Keratinocyte (primary cell): ENCODE measurements around the gene NFATC2. TPM values are rescaled to one million over a fixed set of nuclear protein-coding genes. Genes with fewer than 3 reads are reported as not detected.

Source experiments
- DNase-seq: peaks from one replicate; pipeline ENCODE4 v3.0.0-alpha.2; 2011; ENCODE audit warnings: low read depth, missing footprints, low spot score
- FAIRE-seq: peaks from 2 replicates; lab custom pipeline; 2011; peaks lifted over from hg19 to GRCh38; lab: Jason Lieb, UNC
- H2AFZ ChIP-seq: 2 replicates; pipeline ENCODE4 v1.6.0; 2012; ENCODE audit warnings: low read length, control low read depth, inconsistent platforms; ENCODE audit not compliant: control insufficient read depth
- H3K27ac ChIP-seq: 2 replicates; pipeline ENCODE4 v1.5.1; 2011; ENCODE audit warnings: low read length; ENCODE audit not compliant: control insufficient read depth, insufficient read depth
- H3K27me3 ChIP-seq: 3 replicates; pipeline ENCODE4 v1.6.0; 2011; ENCODE audit warnings: low read length; ENCODE audit not compliant: control insufficient read depth, insufficient read depth; ENCODE audit errors: extremely low read depth
- H3K36me3 ChIP-seq, 2 experiments: 2 replicates in 1 of 2; 3 replicates in 1 of 2; pipeline ENCODE4 v1.5.1; 2011; ENCODE audit warnings: low read length in 2 of 2, mild to moderate bottlenecking in 1 of 2; ENCODE audit not compliant: control insufficient read depth in 2 of 2, insufficient read depth in 2 of 2; ENCODE audit errors: extremely low read depth in 1 of 2
- H3K4me1 ChIP-seq: 3 replicates; pipeline ENCODE4 v1.5.1; 2011; ENCODE audit warnings: low read length; ENCODE audit not compliant: control insufficient read depth, insufficient read depth; ENCODE audit errors: extremely low read depth
- H3K4me2 ChIP-seq: 3 replicates; pipeline ENCODE4 v1.6.0; 2011; ENCODE audit warnings: low read depth, low read length; ENCODE audit not compliant: control insufficient read depth, insufficient read depth; ENCODE audit errors: extremely low read depth
- H3K4me3 ChIP-seq, 3 experiments: fragments of 200-600 bp in 1 of 3; sonication (generic) in 1 of 3; 2 replicates in 2 of 3; 3 replicates in 1 of 3; pipeline ENCODE4 v1.5.1; 2011 to 2016; ENCODE audit warnings: low read length in 3 of 3, mild to moderate bottlenecking in 3 of 3, control low read depth in 2 of 3, inconsistent platforms in 1 of 3, low read depth in 1 of 3, mixed read lengths in 1 of 3, mixed run types in 1 of 3, moderate library complexity in 1 of 3; ENCODE audit not compliant: control insufficient read depth in 2 of 3, insufficient read depth in 2 of 3; ENCODE audit errors: extremely low read depth in 1 of 3
- H3K79me2 ChIP-seq: 2 replicates; pipeline ENCODE4 v1.6.0; 2012; ENCODE audit warnings: low read length; ENCODE audit not compliant: control insufficient read depth, insufficient read depth
- H3K9ac ChIP-seq: 3 replicates; pipeline ENCODE4 v1.6.0; 2011; ENCODE audit warnings: low read length; ENCODE audit not compliant: control insufficient read depth, insufficient read depth; ENCODE audit errors: extremely low read depth
- H3K9me1 ChIP-seq: 3 replicates; pipeline ENCODE4 v1.6.0; 2011; ENCODE audit warnings: low read length; ENCODE audit not compliant: control insufficient read depth, insufficient read depth; ENCODE audit errors: extremely low read depth
- H3K9me3 ChIP-seq: 2 replicates; pipeline ENCODE4 v1.5.1; 2012; ENCODE audit warnings: low read depth, low read length; ENCODE audit not compliant: control insufficient read depth
- H4K20me1 ChIP-seq: 3 replicates; pipeline ENCODE4 v1.6.0; 2011; ENCODE audit warnings: low read length; ENCODE audit not compliant: control insufficient read depth, insufficient read depth; ENCODE audit errors: extremely low read depth
- EZH2 ChIP-seq: IDR thresholded peaks from one replicate; pipeline ENCODE4 v1.6.1; 2012; ENCODE audit warnings: inconsistent platforms, mild to moderate bottlenecking, low read length, moderate library complexity
- dilution Hi-C: fragments of 300-500 bp; cut with MboI; formaldehyde crosslinking; loops from one replicate; pipeline ENCODE4 v1.7.0; 2020; ENCODE audit warnings: low sequenced_read_pairs; ENCODE audit not compliant: extremely low pct_ligation_motif_present
- polyA plus RNA-seq, 5 experiments: library from polyadenylated mRNA; depleted of rRNA in 3 of 5; stranded (reverse) in 3 of 5; stranded (forward) in 1 of 5; unstranded in 1 of 5; fragments of >200 nt; gene quantifications; 1 replicate in 1 of 5; 2 replicates in 3 of 5; 3 replicates in 1 of 5; pipeline versions ENCODE4 v1.2.1 to v1.2.3, GENCODE V29; 2011 to 2012; ENCODE audit warnings: missing spikeins in 2 of 5, low read depth in 1 of 5, low replicate concordance in 1 of 5
- TF ChIP-seq, protein P1 (sequence below), 3 experiments: IDR thresholded peaks in 1 of 3; conservative IDR thresholded peaks in 1 of 3; optimal IDR thresholded peaks in 1 of 3; 2 replicates in 2 of 3; 3 replicates in 1 of 3; pipeline versions ENCODE3 to v1.5.1; 2011; ENCODE audit warnings: low read length in 3 of 3, mild to moderate bottlenecking in 3 of 3, moderate library complexity in 2 of 3, control low read depth in 1 of 3, inconsistent platforms in 1 of 3; ENCODE audit not compliant: insufficient read depth in 2 of 3; ENCODE audit errors: extremely low read depth in 1 of 3

Gene NFATC2
- polyA plus RNA-seq, 1 donor (not counting 4 experiments of a cell fraction or from before 2014, with no cell fraction given), result 0.05 TPM

DNA sequence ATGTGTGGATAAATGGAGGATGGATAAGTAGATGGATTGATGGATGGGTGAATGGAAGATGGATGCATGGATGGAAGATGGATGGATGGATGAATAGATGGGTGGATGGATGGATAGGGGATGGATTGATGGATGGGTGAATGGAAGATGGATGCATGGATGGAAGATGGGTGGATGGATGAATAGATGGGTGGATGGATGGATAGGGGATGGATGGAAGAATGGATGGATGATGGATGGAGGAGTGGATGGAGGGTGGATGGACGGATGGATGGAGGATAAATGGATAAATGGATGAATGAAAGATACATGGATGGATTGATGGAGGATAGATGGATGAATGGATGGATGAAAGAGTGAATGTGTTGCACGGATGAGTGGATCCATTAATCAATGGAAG, 3.0 kb upstream of the NFATC2 start:
- peaks cover 8% of the 10 kb centered on the region for H3K4me1 ChIP-seq
- no peak for FAIRE-seq
- no peaks in the 10 kb centered on the region for H3K9me1 ChIP-seq
- no peaks in the 10 kb centered on the region for H3K36me3 ChIP-seq
- H2AFZ ChIP-seq, result no peak overlapping the region
- H3K4me3 ChIP-seq, result no peak overlapping the region
- no peaks in the 10 kb centered on the region for H3K9me3 ChIP-seq
- DNase-seq, result no peak
- H3K27ac ChIP-seq, result no peak overlapping the region
- no peak overlapping the region for H3K4me2 ChIP-seq
- H3K9ac ChIP-seq, result no peak overlapping the region
- H3K27me3 ChIP-seq, result peaks cover 57% of the 10 kb centered on the region
- H4K20me1 ChIP-seq, result no peaks in the 10 kb centered on the region
- no peaks in the 10 kb centered on the region for H3K79me2 ChIP-seq
- dilution Hi-C loops, result no loop called here
- TF ChIP-seq, protein P1, sequence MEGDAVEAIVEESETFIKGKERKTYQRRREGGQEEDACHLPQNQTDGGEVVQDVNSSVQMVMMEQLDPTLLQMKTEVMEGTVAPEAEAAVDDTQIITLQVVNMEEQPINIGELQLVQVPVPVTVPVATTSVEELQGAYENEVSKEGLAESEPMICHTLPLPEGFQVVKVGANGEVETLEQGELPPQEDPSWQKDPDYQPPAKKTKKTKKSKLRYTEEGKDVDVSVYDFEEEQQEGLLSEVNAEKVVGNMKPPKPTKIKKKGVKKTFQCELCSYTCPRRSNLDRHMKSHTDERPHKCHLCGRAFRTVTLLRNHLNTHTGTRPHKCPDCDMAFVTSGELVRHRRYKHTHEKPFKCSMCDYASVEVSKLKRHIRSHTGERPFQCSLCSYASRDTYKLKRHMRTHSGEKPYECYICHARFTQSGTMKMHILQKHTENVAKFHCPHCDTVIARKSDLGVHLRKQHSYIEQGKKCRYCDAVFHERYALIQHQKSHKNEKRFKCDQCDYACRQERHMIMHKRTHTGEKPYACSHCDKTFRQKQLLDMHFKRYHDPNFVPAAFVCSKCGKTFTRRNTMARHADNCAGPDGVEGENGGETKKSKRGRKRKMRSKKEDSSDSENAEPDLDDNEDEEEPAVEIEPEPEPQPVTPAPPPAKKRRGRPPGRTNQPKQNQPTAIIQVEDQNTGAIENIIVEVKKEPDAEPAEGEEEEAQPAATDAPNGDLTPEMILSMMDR (optimal IDR thresholded peaks at IDR 0.05 in 1 of 3, IDR thresholded peaks at IDR 0.05 in 1 of 3, conservative IDR thresholded peaks at IDR 0.05 in 1 of 3; ENCODE audit: extremely low read depth in 1 of 3, insufficient read depth in 2 of 3, low read length in 3 of 3), result no peak
- TF ChIP-seq EZH2, result no peak

DNA sequence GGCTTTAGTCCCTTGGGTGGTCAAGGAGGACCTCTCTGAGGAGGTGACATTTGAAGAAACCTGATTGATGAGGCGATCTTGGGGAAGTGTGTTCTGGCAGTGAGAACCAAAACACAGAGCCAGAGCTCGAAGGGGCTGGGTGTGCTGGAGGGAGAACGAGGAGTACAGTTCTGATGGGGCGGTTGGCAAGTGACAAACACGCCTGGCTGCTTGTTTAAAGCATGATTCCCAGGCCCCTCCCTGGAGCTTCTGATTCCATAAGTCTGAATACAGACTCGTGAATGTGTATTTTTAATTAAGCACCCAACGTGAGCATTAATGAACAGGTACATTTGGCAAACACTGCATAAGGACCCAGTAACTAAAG, 886 bp upstream of the NFATC2 start:
- Histone ChIP-seq H3K79me2 (no peaks in the 10 kb centered on the region), H3K36me3 (no peaks in the 10 kb centered on the region), H3K27ac (no peak overlapping the region), H3K4me2 (no peak overlapping the region), H3K27me3 (peaks cover 62% of the 10 kb centered on the region), H3K4me1 (peaks cover 8% of the 10 kb centered on the region), H3K9me1 (no peaks in the 10 kb centered on the region), H3K9me3 (no peaks in the 10 kb centered on the region), H3K9ac (no peak overlapping the region), H3K4me3 (no peak overlapping the region), H4K20me1 (no peaks in the 10 kb centered on the region), H2AFZ (no peak overlapping the region)
- no peak for FAIRE-seq
- DNase-seq, result no peak
- dilution Hi-C loops, result no loop called here
- TF ChIP-seq, protein P1 (optimal IDR thresholded peaks at IDR 0.05 in 1 of 3, IDR thresholded peaks at IDR 0.05 in 1 of 3, conservative IDR thresholded peaks at IDR 0.05 in 1 of 3; ENCODE audit: extremely low read depth in 1 of 3, insufficient read depth in 2 of 3, low read length in 3 of 3), result no peak
- TF ChIP-seq EZH2, result no peak
